Measurements from ENCODE around the gene INSM2. TPM values are rescaled to one million over a fixed set of nuclear protein-coding genes. Genes with fewer than 3 reads are reported as not detected.

Gene INSM2
- polyA plus RNA-seq, 1 donor (not counting 4 experiments of a cell fraction or from before 2014, with no cell fraction given): not detected

- no peak overlapping the region for H3K27ac ChIP-seq (ENCODE audit: control insufficient read depth, insufficient read depth, low read length)
- H4K20me1 ChIP-seq (ENCODE audit: control insufficient read depth, extremely low read depth, insufficient read depth, low read length): no peaks in the 10 kb centered on the region
- H3K36me3 ChIP-seq (ENCODE audit: control insufficient read depth in 2 of 2, extremely low read depth in 1 of 2, insufficient read depth in 2 of 2, low read length in 2 of 2): no peaks in the 10 kb centered on the region
- H3K9me1 ChIP-seq (ENCODE audit: control insufficient read depth, extremely low read depth, insufficient read depth, low read length): no peaks in the 10 kb centered on the region
- DNase-seq (ENCODE audit: low read depth, low spot score): no peak
- no peaks in the 10 kb centered on the region for H3K9me3 ChIP-seq (ENCODE audit: control insufficient read depth, low read depth, low read length)
- no peak overlapping the region for H3K9ac ChIP-seq (ENCODE audit: control insufficient read depth, extremely low read depth, insufficient read depth, low read length)
- peak overlapping the region; percentile 63 for H3K4me2 ChIP-seq (ENCODE audit: control insufficient read depth, extremely low read depth, insufficient read depth, low read depth, low read length)
- peaks cover 3% of the 10 kb centered on the region for H3K4me1 ChIP-seq (ENCODE audit: control insufficient read depth, extremely low read depth, insufficient read depth, low read length)
- H3K4me3 ChIP-seq (ENCODE audit: control insufficient read depth in 2 of 3, extremely low read depth in 1 of 3, insufficient read depth in 2 of 3, low read depth in 1 of 3, low read length in 3 of 3): peak overlapping the region; percentile 21 to 72 (median 51)
- FAIRE-seq: no peak
- TF ChIP-seq, protein P1, sequence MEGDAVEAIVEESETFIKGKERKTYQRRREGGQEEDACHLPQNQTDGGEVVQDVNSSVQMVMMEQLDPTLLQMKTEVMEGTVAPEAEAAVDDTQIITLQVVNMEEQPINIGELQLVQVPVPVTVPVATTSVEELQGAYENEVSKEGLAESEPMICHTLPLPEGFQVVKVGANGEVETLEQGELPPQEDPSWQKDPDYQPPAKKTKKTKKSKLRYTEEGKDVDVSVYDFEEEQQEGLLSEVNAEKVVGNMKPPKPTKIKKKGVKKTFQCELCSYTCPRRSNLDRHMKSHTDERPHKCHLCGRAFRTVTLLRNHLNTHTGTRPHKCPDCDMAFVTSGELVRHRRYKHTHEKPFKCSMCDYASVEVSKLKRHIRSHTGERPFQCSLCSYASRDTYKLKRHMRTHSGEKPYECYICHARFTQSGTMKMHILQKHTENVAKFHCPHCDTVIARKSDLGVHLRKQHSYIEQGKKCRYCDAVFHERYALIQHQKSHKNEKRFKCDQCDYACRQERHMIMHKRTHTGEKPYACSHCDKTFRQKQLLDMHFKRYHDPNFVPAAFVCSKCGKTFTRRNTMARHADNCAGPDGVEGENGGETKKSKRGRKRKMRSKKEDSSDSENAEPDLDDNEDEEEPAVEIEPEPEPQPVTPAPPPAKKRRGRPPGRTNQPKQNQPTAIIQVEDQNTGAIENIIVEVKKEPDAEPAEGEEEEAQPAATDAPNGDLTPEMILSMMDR (optimal IDR thresholded peaks at IDR 0.05 in 1 of 3, IDR thresholded peaks at IDR 0.05 in 1 of 3, conservative IDR thresholded peaks at IDR 0.05 in 1 of 3; ENCODE audit: extremely low read depth in 1 of 3, insufficient read depth in 2 of 3, low read length in 3 of 3): no peak
- peak; percentile 97 for TF ChIP-seq EZH2 (IDR thresholded peaks at IDR 0.05; ENCODE audit: low read length)
- dilution Hi-C loops (cut with MboI; ENCODE audit: extremely low pct_ligation_motif_present, low sequenced_read_pairs): no loop called here
- no peaks in the 10 kb centered on the region for H3K79me2 ChIP-seq (ENCODE audit: control insufficient read depth, insufficient read depth, low read length)
- peaks cover 52% of the 10 kb centered on the region for H3K27me3 ChIP-seq (ENCODE audit: control insufficient read depth, extremely low read depth, insufficient read depth, low read length)
- H2AFZ ChIP-seq (ENCODE audit: control insufficient read depth, low read length): no peak overlapping the region
These were observed 1.0 kb downstream of the INSM2 start for GRCh38 chr14:35534873-35535482.

DNA sequence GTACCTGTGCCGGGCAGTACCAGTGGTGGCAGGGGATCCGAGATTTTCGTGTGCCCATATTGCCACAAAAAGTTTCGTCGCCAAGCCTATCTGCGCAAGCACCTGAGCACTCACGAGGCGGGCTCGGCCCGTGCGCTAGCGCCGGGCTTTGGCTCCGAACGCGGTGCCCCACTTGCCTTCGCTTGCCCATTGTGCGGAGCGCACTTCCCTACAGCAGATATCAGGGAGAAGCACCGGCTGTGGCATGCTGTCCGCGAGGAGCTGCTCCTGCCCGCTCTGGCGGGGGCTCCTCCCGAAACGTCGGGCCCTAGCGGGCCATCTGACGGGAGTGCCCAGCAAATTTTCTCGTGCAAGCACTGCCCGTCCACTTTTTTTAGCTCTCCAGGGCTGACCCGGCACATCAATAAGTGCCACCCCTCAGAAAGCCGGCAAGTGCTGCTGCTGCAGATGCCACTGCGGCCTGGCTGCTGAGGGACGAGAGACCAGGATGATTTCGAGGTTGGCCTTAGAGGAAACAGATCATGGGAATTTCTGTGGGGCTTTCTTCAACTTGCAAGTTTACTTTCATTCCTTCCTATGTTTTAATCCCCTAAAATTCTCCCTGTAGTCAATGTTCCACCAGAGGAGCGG lies 1.6 kb downstream of the INSM2 start:
- Histone ChIP-seq H3K4me3 (ENCODE audit: control insufficient read depth in 2 of 3, extremely low read depth in 1 of 3, insufficient read depth in 2 of 3, low read depth in 1 of 3, low read length in 3 of 3) (peak overlapping the region in 2 of 3 experiments; percentile 15 to 21), H3K4me2 (ENCODE audit: control insufficient read depth, extremely low read depth, insufficient read depth, low read depth, low read length) (peak overlapping the region; percentile 63), H3K27me3 (ENCODE audit: control insufficient read depth, extremely low read depth, insufficient read depth, low read length) (peaks cover 47% of the 10 kb centered on the region), H3K36me3 (ENCODE audit: control insufficient read depth in 2 of 2, extremely low read depth in 1 of 2, insufficient read depth in 2 of 2, low read length in 2 of 2) (no peaks in the 10 kb centered on the region), H2AFZ (ENCODE audit: control insufficient read depth, low read length) (no peak overlapping the region), H3K9ac (ENCODE audit: control insufficient read depth, extremely low read depth, insufficient read depth, low read length) (no peak overlapping the region), H3K4me1 (ENCODE audit: control insufficient read depth, extremely low read depth, insufficient read depth, low read length) (peaks cover 3% of the 10 kb centered on the region), H4K20me1 (ENCODE audit: control insufficient read depth, extremely low read depth, insufficient read depth, low read length) (no peaks in the 10 kb centered on the region), H3K9me1 (ENCODE audit: control insufficient read depth, extremely low read depth, insufficient read depth, low read length) (no peaks in the 10 kb centered on the region), H3K79me2 (ENCODE audit: control insufficient read depth, insufficient read depth, low read length) (no peaks in the 10 kb centered on the region), H3K9me3 (ENCODE audit: control insufficient read depth, low read depth, low read length) (no peaks in the 10 kb centered on the region), H3K27ac (ENCODE audit: control insufficient read depth, insufficient read depth, low read length) (no peak overlapping the region)
- FAIRE-seq (no peak), DNase-seq (ENCODE audit: low read depth, low spot score) (no peak)
- dilution Hi-C loops (cut with MboI; ENCODE audit: extremely low pct_ligation_motif_present, low sequenced_read_pairs): no loop called here
- TF ChIP-seq EZH2 (IDR thresholded peaks at IDR 0.05; ENCODE audit: low read length): no peak
- TF ChIP-seq, protein P1 (optimal IDR thresholded peaks at IDR 0.05 in 1 of 3, IDR thresholded peaks at IDR 0.05 in 1 of 3, conservative IDR thresholded peaks at IDR 0.05 in 1 of 3; ENCODE audit: extremely low read depth in 1 of 3, insufficient read depth in 2 of 3, low read length in 3 of 3): no peak

Measured in keratinocyte (primary cell).